Lung (tissue), 12 donors: Measurements from ENCODE around the gene SFXN1. TPM values are rescaled to one million over a fixed set of nuclear protein-coding genes. Genes with fewer than 3 reads are reported as not detected.

ENCODE experiments used
- ATAC-seq: fragments of 200-7000 bp; cut with Tn5 transposase; one replicate; pipeline ENCODE4 v1.9.1; 2020; ENCODE audit warnings: moderate number of reproducible peaks; ENCODE audit not compliant: insufficient read depth, low FRiP score
- DNase-seq, 3 donors: peaks; one replicate each; pipeline ENCODE4 v3.0.0-alpha.2; 2013 to 2017
- H3K27ac ChIP-seq, 2 donors: one replicate each; pipeline ENCODE4 v1.5.1; 2013; ENCODE audit warnings: mild to moderate bottlenecking in 2 of 2, moderate library complexity in 2 of 2, control low read depth in 1 of 2, inconsistent platforms in 1 of 2, low read depth in 1 of 2, low read length in 1 of 2
- H3K27me3 ChIP-seq, 3 donors: one replicate each; pipeline ENCODE4 v1.5.1; 2013; ENCODE audit warnings: low read length in 2 of 3; ENCODE audit not compliant: control insufficient read depth in 3 of 3, insufficient read depth in 3 of 3
- H3K36me3 ChIP-seq, 4 donors: one replicate each; pipeline ENCODE4 v1.5.1; 2013; ENCODE audit warnings: low read length in 4 of 4, mild to moderate bottlenecking in 1 of 4, moderate library complexity in 1 of 4; ENCODE audit not compliant: control insufficient read depth in 4 of 4, insufficient read depth in 4 of 4
- H3K4me1 ChIP-seq, 5 donors: one replicate each; pipeline ENCODE4 v1.5.1; 2013; ENCODE audit warnings: low read length in 5 of 5, mild to moderate bottlenecking in 2 of 5, moderate library complexity in 1 of 5; ENCODE audit not compliant: control insufficient read depth in 5 of 5, insufficient read depth in 5 of 5
- H3K4me3 ChIP-seq: one replicate; pipeline ENCODE4 v1.5.1; 2013; ENCODE audit warnings: mild to moderate bottlenecking, control low read depth, moderate library complexity
- H3K9ac ChIP-seq, 2 donors: one replicate each; pipeline ENCODE4 v1.5.1; 2013; ENCODE audit warnings: low read length in 2 of 2, control low read depth in 1 of 2; ENCODE audit not compliant: insufficient read depth in 1 of 2
- H3K9me3 ChIP-seq, 4 donors: one replicate each; pipeline ENCODE4 v1.5.1; 2013; ENCODE audit warnings: low read length in 3 of 4, mild to moderate bottlenecking in 1 of 4, moderate library complexity in 1 of 4; ENCODE audit not compliant: control insufficient read depth in 4 of 4, insufficient read depth in 3 of 4
- CTCF ChIP-seq: IDR thresholded peaks from 2 replicates; pipeline ENCODE4 v1.5.1; 2012; ENCODE audit warnings: mild to moderate bottlenecking; ENCODE audit errors: control extremely low read depth, extremely low read depth
- WGBS, 2 donors: extraction: QIAGEN DNeasy Blood & Tissue Kit; methylation state at CpG; one replicate each; pipeline ENCODE4 v1.1.7; 2013; 5-methylcytosine and 5-hydroxymethylcytosine counted together
- polyA plus RNA-seq, 2 donors: library from polyadenylated mRNA; stranded (reverse); fragments of 200-250 nt; gene quantifications; one replicate each; pipeline ENCODE4 v1.2.1, GENCODE V29; 2013
- total RNA-seq, 2 donors: library from RNA; depleted of rRNA in 1 of 2; stranded (reverse); fragments of >200 nt in 1 of 2; gene quantifications; one replicate each; pipeline ENCODE4 v1.2.1, GENCODE V29; 2014 to 2021
- donor health status: control.
- donor health status: control.
- donor health status: Bipolar disorder and iron deficiency.
- donor health status: healthy.
- donor health status: DM: yes; HTN: yes; CAD: no.

Gene SFXN1
- total and polyA plus RNA-seq, 4 donors = 5.7 to 42.2 (median 19.0) TPM

DNA sequence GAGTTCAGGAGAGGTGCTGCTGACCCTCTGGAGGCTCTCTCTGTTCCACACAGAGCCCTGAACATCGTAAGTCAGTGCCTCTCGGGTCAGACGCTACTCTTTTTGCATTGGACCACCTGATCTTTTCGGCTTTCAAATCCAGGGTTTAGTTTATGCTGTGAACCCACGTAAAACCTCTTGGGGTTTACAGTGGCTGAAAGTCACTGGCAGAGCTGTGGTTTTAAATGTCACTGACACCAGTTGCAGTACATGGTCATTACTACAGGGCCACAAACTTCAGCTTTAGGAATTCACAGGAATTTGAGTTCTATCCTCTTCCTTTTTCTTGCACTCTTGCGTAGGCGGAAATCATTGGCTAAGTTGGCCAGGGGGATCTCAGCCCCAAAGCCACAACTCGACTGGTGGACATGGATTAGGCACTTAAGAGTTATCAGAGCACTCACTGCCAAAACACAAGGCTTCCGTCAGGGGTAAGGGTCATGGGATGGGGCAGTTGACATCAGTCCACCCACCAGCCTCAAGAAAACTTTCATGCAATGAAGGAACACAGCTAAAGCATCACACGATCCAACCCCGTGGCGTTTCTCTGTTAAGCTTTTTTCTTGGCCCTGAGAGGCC is 76.9 kb downstream of the SFXN1 start:
- Histone ChIP-seq H3K27ac (no peak overlapping the region), H3K36me3 (no peaks in the 10 kb centered on the region), H3K9ac (no peak overlapping the region), H3K9me3 (peaks cover 0 to 3% (median 0%) of the 10 kb centered on the region in 4 donors), H3K4me1 (no peaks in the 10 kb centered on the region), H3K27me3 (no peaks in the 10 kb centered on the region), H3K4me3 (no peak overlapping the region)
- WGBS, 2 donors = 84 to 86% methylated on average over 12 of the region's 12 CpGs
- DNase-seq (no peak), ATAC-seq (no peak)
- no peak for TF ChIP-seq CTCF

- Histone ChIP-seq H3K4me3 (no peak overlapping the region), H3K27ac (no peak overlapping the region), H3K9ac (no peak overlapping the region), H3K27me3 (peaks cover 0 to 4% (median 0%) of the 10 kb centered on the region in 3 donors), H3K36me3 (no peaks in the 10 kb centered on the region), H3K4me1 (no peaks in the 10 kb centered on the region), H3K9me3 (peaks cover 0 to 3% (median 0%) of the 10 kb centered on the region in 4 donors)
- TF ChIP-seq CTCF = no peak
- DNase-seq (no peak), ATAC-seq (no peak)
- WGBS, 2 donors = 66 to 77% methylated on average over 4 of the region's 4 CpGs
These were observed 78.4 kb downstream of the SFXN1 start for GRCh38 chr5:175556794-175557193.

- no peaks in the 10 kb centered on the region for H3K36me3 ChIP-seq
- no peak overlapping the region for H3K4me3 ChIP-seq
- no peaks in the 10 kb centered on the region for H3K4me1 ChIP-seq
- DNase-seq (no peak), ATAC-seq (no peak)
- peaks cover 0 to 3% (median 0%) of the 10 kb centered on the region in 4 donors for H3K9me3 ChIP-seq
- peaks cover 0 to 4% (median 0%) of the 10 kb centered on the region in 3 donors for H3K27me3 ChIP-seq
- H3K27ac ChIP-seq = no peak overlapping the region
- WGBS, 2 donors = 71 to 78% methylated on average over 5 of the region's 5 CpGs
- no peak for TF ChIP-seq CTCF
- no peak overlapping the region for H3K9ac ChIP-seq
These were observed 79.4 kb downstream of the SFXN1 start for GRCh38 chr5:175557778-175558177.
